GM23338 (cell line): ENCODE data around the gene ITGB6. TPM values are rescaled to one million over a fixed set of nuclear protein-coding genes. Genes with fewer than 3 reads are reported as not detected.

Experiments
- CREB1 ChIP-seq: fragments of 250-450 bp; sonication (Bioruptor Pico); IDR thresholded peaks from 2 replicates; pipeline ENCODE4 v1.5.0; 2020; ENCODE audit warnings: low read depth, mild to moderate bottlenecking, moderate library complexity
- CTCF ChIP-seq, 2 experiments: fragments of 200-600 bp in 1 of 2; sonication (generic) in 1 of 2; conservative IDR thresholded peaks; 2 replicates each; pipeline versions ENCODE4 v1.5.1 to v1.6.1; 2016 to 2017; ENCODE audit warnings: antibody characterized with exemption in 2 of 2, low read depth in 2 of 2, mild to moderate bottlenecking in 2 of 2, moderate library complexity in 1 of 2
- EZH2 ChIP-seq: fragments of 200-600 bp; sonication (generic); IDR thresholded peaks from one replicate; pipeline ENCODE4 v1.8.0; 2017; ENCODE audit warnings: antibody characterized with exemption, mild to moderate bottlenecking, low read depth; ENCODE audit not compliant: unreplicated experiment
- EZH2phosphoT487 ChIP-seq: fragments of 200-600 bp; sonication (generic); IDR thresholded peaks from one replicate; pipeline ENCODE4 v1.8.1; 2018; ENCODE audit warnings: antibody characterized with exemption; ENCODE audit not compliant: unreplicated experiment
- JUNB ChIP-seq: IDR thresholded peaks from one replicate; pipeline ENCODE4 v1.6.1; 2016; ENCODE audit warnings: antibody characterized with exemption; ENCODE audit not compliant: unreplicated experiment
- NANOG ChIP-seq: IDR thresholded peaks from 2 replicates; pipeline ENCODE4 v1.6.1; 2016; ENCODE audit warnings: antibody characterized with exemption, borderline replicate concordance
- STAT1 ChIP-seq: IDR thresholded peaks from one replicate; pipeline ENCODE4 v1.6.1; 2016; ENCODE audit warnings: antibody characterized with exemption; ENCODE audit not compliant: unreplicated experiment
- ZNF331 ChIP-seq: fragments of 250-450 bp; sonication (Bioruptor Pico); IDR thresholded peaks from 2 replicates; pipeline ENCODE4 v1.5.0; 2020; ENCODE audit warnings: low read depth, mild to moderate bottlenecking, moderate library complexity
- ZNF462 ChIP-seq: fragments of 250-450 bp; sonication (Bioruptor Pico); IDR thresholded peaks from 2 replicates; pipeline ENCODE4 v1.5.0; 2020; ENCODE audit warnings: mild to moderate bottlenecking, moderate library complexity
- polyA plus RNA-seq: library from polyadenylated mRNA; unstranded; fragments of >200 nt; fragmentation: Nextera tagmentation; extraction: Ambion mirVana; gene quantifications from 2 replicates; pipeline ENCODE4 v1.2.1, GENCODE V29; 2016
- total RNA-seq: library from RNA; depleted of rRNA; stranded (reverse); fragments of >200 nt; shearing (Covaris generic); gene quantifications from 2 replicates; pipeline ENCODE4 v1.2.3, GENCODE V29; 2014
- TF ChIP-seq, protein P1 (sequence below): IDR thresholded peaks from one replicate; pipeline ENCODE4 v1.6.1; 2018; ENCODE audit warnings: antibody characterized with exemption; ENCODE audit not compliant: unreplicated experiment

The ITGB6 gene
- total and polyA plus RNA-seq, 2 experiments from 2014 or later = not detected

DNA sequence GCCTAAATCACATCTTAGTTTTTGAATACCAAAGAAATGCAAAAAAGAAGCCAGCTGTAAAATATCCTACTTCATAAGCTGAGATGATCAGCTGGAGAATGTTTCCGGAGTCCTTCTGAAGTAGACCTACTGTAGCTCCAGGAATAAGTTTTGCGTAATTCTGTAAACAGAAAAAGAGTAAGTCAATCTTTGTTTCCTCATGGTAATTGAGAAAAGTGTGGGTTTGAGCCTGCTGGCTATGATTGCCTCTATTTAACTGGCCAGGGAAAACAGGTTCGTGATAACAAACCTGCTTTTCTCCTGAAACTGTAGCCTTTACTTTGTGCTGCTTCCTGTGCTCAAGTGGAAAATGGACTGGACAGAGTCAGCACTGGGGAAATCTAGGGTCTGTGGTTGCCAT is 58.2 kb downstream of the ITGB6 start (continued):
- TF ChIP-seq ZNF462 (CRISPR knock-in tag) (no peak), STAT1 (no peak), CTCF (conservative IDR thresholded peaks at IDR 0.05; ENCODE audit: low read depth in 2 of 2) (no peak), ZNF331 (CRISPR knock-in tag) (no peak), EZH2phosphoT487 (no peak), JUNB (no peak), NANOG (no peak), EZH2 (no peak), CREB1 (CRISPR knock-in tag) (no peak)
- TF ChIP-seq, protein P1, sequence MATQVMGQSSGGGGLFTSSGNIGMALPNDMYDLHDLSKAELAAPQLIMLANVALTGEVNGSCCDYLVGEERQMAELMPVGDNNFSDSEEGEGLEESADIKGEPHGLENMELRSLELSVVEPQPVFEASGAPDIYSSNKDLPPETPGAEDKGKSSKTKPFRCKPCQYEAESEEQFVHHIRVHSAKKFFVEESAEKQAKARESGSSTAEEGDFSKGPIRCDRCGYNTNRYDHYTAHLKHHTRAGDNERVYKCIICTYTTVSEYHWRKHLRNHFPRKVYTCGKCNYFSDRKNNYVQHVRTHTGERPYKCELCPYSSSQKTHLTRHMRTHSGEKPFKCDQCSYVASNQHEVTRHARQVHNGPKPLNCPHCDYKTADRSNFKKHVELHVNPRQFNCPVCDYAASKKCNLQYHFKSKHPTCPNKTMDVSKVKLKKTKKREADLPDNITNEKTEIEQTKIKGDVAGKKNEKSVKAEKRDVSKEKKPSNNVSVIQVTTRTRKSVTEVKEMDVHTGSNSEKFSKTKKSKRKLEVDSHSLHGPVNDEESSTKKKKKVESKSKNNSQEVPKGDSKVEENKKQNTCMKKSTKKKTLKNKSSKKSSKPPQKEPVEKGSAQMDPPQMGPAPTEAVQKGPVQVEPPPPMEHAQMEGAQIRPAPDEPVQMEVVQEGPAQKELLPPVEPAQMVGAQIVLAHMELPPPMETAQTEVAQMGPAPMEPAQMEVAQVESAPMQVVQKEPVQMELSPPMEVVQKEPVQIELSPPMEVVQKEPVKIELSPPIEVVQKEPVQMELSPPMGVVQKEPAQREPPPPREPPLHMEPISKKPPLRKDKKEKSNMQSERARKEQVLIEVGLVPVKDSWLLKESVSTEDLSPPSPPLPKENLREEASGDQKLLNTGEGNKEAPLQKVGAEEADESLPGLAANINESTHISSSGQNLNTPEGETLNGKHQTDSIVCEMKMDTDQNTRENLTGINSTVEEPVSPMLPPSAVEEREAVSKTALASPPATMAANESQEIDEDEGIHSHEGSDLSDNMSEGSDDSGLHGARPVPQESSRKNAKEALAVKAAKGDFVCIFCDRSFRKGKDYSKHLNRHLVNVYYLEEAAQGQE = no peak
